BE2C (cell line): ENCODE data around the gene CHD1L.

ENCODE experiments used
- DNase-seq: peaks from one replicate; pipeline ENCODE4 v3.0.0-alpha.2; 2020
- H3K27me3 ChIP-seq: fragments of 250-450 bp; sonication (Bioruptor Pico); 2 replicates; pipeline ENCODE4 v1.5.1; 2020; ENCODE audit warnings: mild to moderate bottlenecking
- H3K36me3 ChIP-seq: fragments of 250-450 bp; sonication (Bioruptor Pico); 2 replicates; pipeline ENCODE4 v1.5.1; 2020; ENCODE audit warnings: mild to moderate bottlenecking
- H3K4me1 ChIP-seq: fragments of 250-450 bp; sonication (Bioruptor Pico); 2 replicates; pipeline ENCODE4 v1.5.1; 2020
- H3K4me3 ChIP-seq: 2 replicates; pipeline ENCODE4 v1.5.1; 2011; ENCODE audit warnings: low read depth, low read length
- H3K9me3 ChIP-seq: fragments of 250-450 bp; sonication (Bioruptor Pico); 2 replicates; pipeline ENCODE4 v1.5.1; 2020
- TF ChIP-seq, protein P1 (sequence below): IDR thresholded peaks from 2 replicates; pipeline ENCODE4 v1.5.1; 2012; ENCODE audit warnings: mild to moderate bottlenecking, low read depth, low read length

CHD1L gene

DNA sequence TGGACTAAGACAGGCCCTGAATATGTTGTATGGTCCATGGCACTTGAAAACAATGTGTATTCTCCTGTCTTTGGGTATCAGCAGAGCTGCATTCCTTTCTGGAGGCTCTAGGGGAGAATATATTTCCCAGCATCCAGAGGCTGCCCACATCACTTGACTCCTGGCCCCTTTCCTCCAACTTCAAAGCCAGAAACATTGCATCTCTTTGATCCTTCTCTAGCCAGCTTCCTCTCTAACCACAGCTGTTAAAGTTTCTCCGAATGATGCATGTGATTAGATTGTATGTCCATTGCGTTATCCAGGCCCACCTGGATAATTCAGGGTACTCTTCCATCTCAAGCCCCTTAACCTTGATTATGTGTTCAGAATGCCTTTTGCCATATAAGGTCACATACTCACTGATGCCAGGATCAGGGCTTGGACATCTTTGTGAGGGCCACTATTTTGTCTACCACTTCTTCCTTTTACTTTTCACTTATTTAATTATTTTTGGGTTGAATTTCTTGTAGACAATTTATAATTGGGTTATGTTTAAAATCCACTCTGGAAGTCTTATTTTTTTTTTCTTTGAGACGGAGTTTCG lies 5.3 kb downstream of the CHD1L start:
- no peak overlapping the region for H3K4me3 ChIP-seq
- H3K27me3 ChIP-seq, result no peaks in the 10 kb centered on the region
- H3K4me1 ChIP-seq, result no peaks in the 10 kb centered on the region
- H3K9me3 ChIP-seq, result no peaks in the 10 kb centered on the region
- no peak for DNase-seq
- H3K36me3 ChIP-seq, result no peaks in the 10 kb centered on the region
- TF ChIP-seq, protein P1, sequence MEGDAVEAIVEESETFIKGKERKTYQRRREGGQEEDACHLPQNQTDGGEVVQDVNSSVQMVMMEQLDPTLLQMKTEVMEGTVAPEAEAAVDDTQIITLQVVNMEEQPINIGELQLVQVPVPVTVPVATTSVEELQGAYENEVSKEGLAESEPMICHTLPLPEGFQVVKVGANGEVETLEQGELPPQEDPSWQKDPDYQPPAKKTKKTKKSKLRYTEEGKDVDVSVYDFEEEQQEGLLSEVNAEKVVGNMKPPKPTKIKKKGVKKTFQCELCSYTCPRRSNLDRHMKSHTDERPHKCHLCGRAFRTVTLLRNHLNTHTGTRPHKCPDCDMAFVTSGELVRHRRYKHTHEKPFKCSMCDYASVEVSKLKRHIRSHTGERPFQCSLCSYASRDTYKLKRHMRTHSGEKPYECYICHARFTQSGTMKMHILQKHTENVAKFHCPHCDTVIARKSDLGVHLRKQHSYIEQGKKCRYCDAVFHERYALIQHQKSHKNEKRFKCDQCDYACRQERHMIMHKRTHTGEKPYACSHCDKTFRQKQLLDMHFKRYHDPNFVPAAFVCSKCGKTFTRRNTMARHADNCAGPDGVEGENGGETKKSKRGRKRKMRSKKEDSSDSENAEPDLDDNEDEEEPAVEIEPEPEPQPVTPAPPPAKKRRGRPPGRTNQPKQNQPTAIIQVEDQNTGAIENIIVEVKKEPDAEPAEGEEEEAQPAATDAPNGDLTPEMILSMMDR, result no peak

DNA sequence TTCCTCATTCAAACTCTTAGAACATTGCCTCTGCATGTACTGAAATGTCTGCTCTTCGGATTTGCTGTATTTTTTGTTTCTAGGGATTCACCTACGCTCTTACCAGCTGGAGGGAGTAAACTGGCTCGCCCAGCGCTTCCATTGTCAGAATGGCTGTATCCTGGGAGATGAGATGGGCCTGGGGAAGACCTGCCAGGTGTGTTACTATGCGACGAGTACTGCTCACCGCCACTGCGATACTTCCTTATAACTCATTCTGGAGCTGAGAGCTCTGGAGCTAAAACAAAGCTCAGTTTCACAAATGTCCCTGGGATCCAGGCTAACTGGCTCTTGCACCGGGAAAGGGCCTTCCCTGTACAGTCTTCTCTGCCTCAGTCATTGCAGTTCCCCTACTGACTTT lies 10.1 kb downstream of the CHD1L start:
- Histone ChIP-seq H3K4me1 (no peaks in the 10 kb centered on the region), H3K9me3 (no peaks in the 10 kb centered on the region), H3K36me3 (peaks cover 6% of the 10 kb centered on the region), H3K4me3 (no peak overlapping the region), H3K27me3 (no peaks in the 10 kb centered on the region)
- TF ChIP-seq, protein P1, result no peak
- no peak for DNase-seq

- Histone ChIP-seq H3K9me3 (no peaks in the 10 kb centered on the region), H3K36me3 (peaks cover 22% of the 10 kb centered on the region), H3K4me3 (no peak overlapping the region), H3K27me3 (no peaks in the 10 kb centered on the region), H3K4me1 (no peaks in the 10 kb centered on the region)
- no peak for DNase-seq
- TF ChIP-seq, protein P1, result no peak
Observed at GRCh38 chr1:147260956-147261355, 18.5 kb downstream of the CHD1L start.

GRCh38 chr1:147264158-147264768 lies 21.8 kb downstream of the CHD1L start:
- H3K36me3 ChIP-seq, result peaks cover 28% of the 10 kb centered on the region
- no peaks in the 10 kb centered on the region for H3K4me1 ChIP-seq
- H3K4me3 ChIP-seq, result no peak overlapping the region
- TF ChIP-seq, protein P1, result no peak
- H3K9me3 ChIP-seq, result no peaks in the 10 kb centered on the region
- no peaks in the 10 kb centered on the region for H3K27me3 ChIP-seq
- DNase-seq, result no peak

- no peak overlapping the region for H3K4me3 ChIP-seq
- DNase-seq, result no peak
- no peaks in the 10 kb centered on the region for H3K27me3 ChIP-seq
- H3K9me3 ChIP-seq, result no peaks in the 10 kb centered on the region
- peaks cover 19% of the 10 kb centered on the region for H3K36me3 ChIP-seq
- H3K4me1 ChIP-seq, result no peaks in the 10 kb centered on the region
- TF ChIP-seq, protein P1, result no peak
Observed at GRCh38 chr1:147266381-147266780, 23.9 kb downstream of the CHD1L start.

GRCh38 chr1:147267711-147268110 lies 25.2 kb downstream of the CHD1L start:
- DNase-seq, result no peak
- Histone ChIP-seq H3K9me3 (no peaks in the 10 kb centered on the region), H3K36me3 (peaks cover 19% of the 10 kb centered on the region), H3K4me1 (no peaks in the 10 kb centered on the region), H3K4me3 (no peak overlapping the region), H3K27me3 (no peaks in the 10 kb centered on the region)
- TF ChIP-seq, protein P1, result no peak
